PFSK-1 (cell line): ENCODE data around the gene AZGP1.

ENCODE experiments used
- FOXP2 ChIP-seq: optimal IDR thresholded peaks from 2 replicates; pipeline ENCODE3; 2011; ENCODE audit warnings: borderline replicate concordance, control low read depth, inconsistent platforms; ENCODE audit not compliant: insufficient read depth; ENCODE audit errors: extremely low read length, extremely low read depth
- POLR2AphosphoS5 ChIP-seq: IDR thresholded peaks from 2 replicates; pipeline ENCODE4 v1.6.1; 2012; ENCODE audit warnings: low read depth, mild to moderate bottlenecking, control low read depth, low read length, moderate library complexity
- REST ChIP-seq, 2 experiments: IDR thresholded peaks; 2 replicates each; pipeline versions ENCODE4 v1.6.1 to v1.8.0; 2011 to 2012; ENCODE audit warnings: low read depth in 2 of 2, low read length in 2 of 2, control low read depth in 1 of 2, inconsistent platforms in 1 of 2, mild to moderate bottlenecking in 1 of 2, moderate library complexity in 1 of 2; ENCODE audit not compliant: insufficient read depth in 1 of 2
- SIN3A ChIP-seq: IDR thresholded peaks from 2 replicates; pipeline ENCODE4 v1.6.1; 2012; ENCODE audit warnings: mild to moderate bottlenecking, low read length, moderate library complexity, borderline replicate concordance; ENCODE audit not compliant: insufficient read depth
- TAF1 ChIP-seq: IDR thresholded peaks from 2 replicates; pipeline ENCODE4 v1.6.1; 2012; ENCODE audit warnings: low read length, control low read depth, borderline replicate concordance; ENCODE audit not compliant: insufficient read depth

The AZGP1 gene

GRCh38 chr7:99996755-99997544 is 21.1 kb upstream of the AZGP1 start:
- TF ChIP-seq FOXP2, result no peak
- no peak for TF ChIP-seq REST (IDR thresholded peaks at IDR 0.05; ENCODE audit: insufficient read depth in 1 of 2, low read depth in 2 of 2, low read length in 2 of 2)
- TF ChIP-seq POLR2AphosphoS5, result no peak
- TF ChIP-seq TAF1, result no peak
- no peak for TF ChIP-seq SIN3A

GRCh38 chr7:99994819-99995218 is 19.0 kb upstream of the AZGP1 start:
- TF ChIP-seq POLR2AphosphoS5 (no peak), TAF1 (no peak), REST (IDR thresholded peaks at IDR 0.05; ENCODE audit: insufficient read depth in 1 of 2, low read depth in 2 of 2, low read length in 2 of 2) (no peak), SIN3A (no peak), FOXP2 (no peak)

DNA sequence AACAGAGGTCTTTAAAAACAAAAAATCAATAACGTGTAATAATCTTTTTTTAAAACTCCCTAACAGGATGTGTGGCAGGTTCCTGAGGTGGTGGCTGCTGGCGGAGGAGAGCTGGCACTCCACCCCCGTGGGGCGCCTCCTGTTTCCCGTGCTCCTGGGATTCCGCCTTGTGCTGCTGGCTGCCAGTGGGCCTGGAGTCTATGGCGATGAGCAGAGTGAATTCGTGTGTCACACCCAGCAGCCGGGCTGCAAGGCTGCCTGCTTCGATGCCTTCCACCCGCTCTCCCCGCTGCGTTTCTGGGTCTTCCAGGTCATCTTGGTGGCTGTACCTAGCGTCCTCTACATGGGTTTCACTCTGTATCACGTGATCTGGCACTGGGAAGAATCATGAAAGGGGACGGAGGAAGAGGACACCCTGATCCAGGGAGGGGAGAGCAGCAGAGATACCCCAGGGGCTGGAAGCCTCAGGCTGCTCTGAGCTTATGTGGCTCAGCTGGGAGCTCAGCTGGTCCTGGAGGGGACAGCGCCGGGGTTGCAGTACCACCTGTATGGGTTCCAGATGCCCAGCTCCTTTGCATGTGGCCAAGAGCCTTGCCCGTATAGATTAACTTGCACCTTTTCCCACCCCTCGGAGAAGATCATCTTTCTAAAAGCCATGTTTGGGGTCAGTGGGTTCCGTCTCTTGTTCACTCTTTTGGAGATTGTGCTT is 16.7 kb upstream of the AZGP1 start:
- TF ChIP-seq TAF1, result no peak

GRCh38 chr7:99990460-99990852 is 14.6 kb upstream of the AZGP1 start:
- TF ChIP-seq FOXP2 (no peak), REST (IDR thresholded peaks at IDR 0.05; ENCODE audit: insufficient read depth in 1 of 2, low read depth in 2 of 2, low read length in 2 of 2) (no peak), SIN3A (no peak), POLR2AphosphoS5 (no peak), TAF1 (no peak)

DNA sequence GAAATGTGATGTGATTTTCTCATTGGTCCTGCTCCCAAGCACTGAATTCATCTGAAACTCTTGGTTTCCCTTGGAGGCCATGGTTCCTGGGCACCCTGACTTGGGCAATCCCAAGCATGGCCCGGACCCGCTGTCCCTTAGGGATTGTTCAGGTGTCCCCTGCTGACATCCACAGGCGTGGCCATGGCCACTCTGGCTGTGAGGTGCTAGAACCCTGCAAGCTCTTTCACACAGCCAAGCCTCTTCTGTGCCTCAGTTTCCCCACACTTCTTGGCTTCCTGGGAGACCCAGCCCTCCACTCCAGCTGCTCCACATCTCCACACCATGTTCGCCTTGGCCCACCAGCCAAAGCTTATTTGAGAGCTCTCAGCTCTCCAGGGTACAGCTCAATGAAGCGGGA is 12.0 kb upstream of the AZGP1 start:
- TF ChIP-seq REST (IDR thresholded peaks at IDR 0.05; ENCODE audit: insufficient read depth in 1 of 2, low read depth in 2 of 2, low read length in 2 of 2) (no peak), FOXP2 (no peak), SIN3A (no peak), TAF1 (no peak), POLR2AphosphoS5 (no peak)
